H9 (cell line): ENCODE data around the gene TENM3. TPM values are rescaled to one million over a fixed set of nuclear protein-coding genes. Genes with fewer than 3 reads are reported as not detected.

ENCODE experiments used
- DNase-seq: peaks from one replicate; pipeline ENCODE4 v3.0.0-alpha.2; 2017
- H2AFZ ChIP-seq: one replicate; pipeline ENCODE4 v1.6.1; 2013; ENCODE audit warnings: mild to moderate bottlenecking, low read length, control low read depth, moderate library complexity
- H2AK5ac ChIP-seq: 2 replicates; pipeline ENCODE4 v1.6.1; 2013; ENCODE audit warnings: low read length, control low read depth, mixed read lengths; ENCODE audit not compliant: insufficient read length
- H2BK120ac ChIP-seq: one replicate; pipeline ENCODE4 v1.6.1; 2013; ENCODE audit warnings: low read depth, mild to moderate bottlenecking, low read length, control low read depth, inconsistent platforms; ENCODE audit not compliant: poor library complexity, severe bottlenecking
- H2BK12ac ChIP-seq: 2 replicates; pipeline ENCODE4 v1.6.1; 2013; ENCODE audit warnings: low read length, control low read depth, mixed read lengths, low read depth; ENCODE audit not compliant: insufficient read length
- H2BK15ac ChIP-seq: 2 replicates; pipeline ENCODE4 v1.6.1; 2013; ENCODE audit warnings: low read depth, low read length, control low read depth
- H2BK20ac ChIP-seq: one replicate; pipeline ENCODE4 v1.6.1; 2013; ENCODE audit warnings: low read depth, mild to moderate bottlenecking, low read length, control low read depth, inconsistent platforms; ENCODE audit not compliant: poor library complexity, severe bottlenecking
- H2BK5ac ChIP-seq: 2 replicates; pipeline ENCODE4 v1.6.1; 2013; ENCODE audit warnings: low read length, control low read depth, mixed read lengths; ENCODE audit not compliant: insufficient read length
- H3K14ac ChIP-seq: 2 replicates; pipeline ENCODE4 v1.6.1; 2013; ENCODE audit warnings: low read length, control low read depth; ENCODE audit not compliant: insufficient read depth
- H3K18ac ChIP-seq: 2 replicates; pipeline ENCODE4 v1.6.1; 2013; ENCODE audit warnings: low read depth, mild to moderate bottlenecking, mixed read lengths, low read length, control low read depth; ENCODE audit not compliant: insufficient read length
- H3K23ac ChIP-seq: 2 replicates; pipeline ENCODE4 v1.6.1; 2013; ENCODE audit warnings: low read length, control low read depth, mixed read lengths, low read depth; ENCODE audit not compliant: insufficient read length
- H3K23me2 ChIP-seq: 2 replicates; pipeline ENCODE4 v1.6.1; 2013; ENCODE audit warnings: low read depth, mild to moderate bottlenecking, mixed read lengths, low read length, control low read depth; ENCODE audit not compliant: insufficient read length, poor library complexity, severe bottlenecking
- H3K27ac ChIP-seq: 2 replicates; pipeline ENCODE4 v1.5.1; 2013; ENCODE audit warnings: low read length, control low read depth, mixed read lengths, low read depth; ENCODE audit not compliant: insufficient read length
- H3K27me3 ChIP-seq: 2 replicates; pipeline ENCODE4 v1.6.1; 2013; ENCODE audit warnings: low read length, control low read depth, inconsistent platforms; ENCODE audit not compliant: insufficient read depth
- H3K4ac ChIP-seq: 2 replicates; pipeline ENCODE4 v1.6.1; 2013; ENCODE audit warnings: low read depth, mild to moderate bottlenecking, control low read depth, inconsistent platforms, low read length, moderate library complexity
- H3K4me1 ChIP-seq: 2 replicates; pipeline ENCODE4 v1.6.1; 2013; ENCODE audit warnings: low read length, control low read depth, inconsistent platforms; ENCODE audit not compliant: insufficient read depth
- H3K4me2 ChIP-seq: 2 replicates; pipeline ENCODE4 v1.6.1; 2013; ENCODE audit warnings: low read length, control low read depth, mixed read lengths; ENCODE audit not compliant: insufficient read length, insufficient read depth
- H3K56ac ChIP-seq: 2 replicates; pipeline ENCODE4 v1.6.1; 2013; ENCODE audit warnings: low read depth, mild to moderate bottlenecking, mixed read lengths, low read length, control low read depth; ENCODE audit not compliant: insufficient read length
- H3K79me1 ChIP-seq: 2 replicates; pipeline ENCODE4 v1.6.1; 2013; ENCODE audit warnings: low read depth, mild to moderate bottlenecking, moderate library complexity, low read length, control low read depth, inconsistent platforms; ENCODE audit not compliant: insufficient read depth, poor library complexity, severe bottlenecking
- H3K79me2 ChIP-seq: 2 replicates; pipeline ENCODE4 v1.6.1; 2013; ENCODE audit warnings: low read length, control low read depth, inconsistent platforms; ENCODE audit not compliant: insufficient read depth
- H3K9ac ChIP-seq: 2 replicates; pipeline ENCODE4 v1.6.1; 2013; ENCODE audit warnings: low read length, control low read depth, mixed read lengths; ENCODE audit not compliant: insufficient read length; ENCODE audit errors: extremely low read depth
- H3K9me3 ChIP-seq: one replicate; pipeline ENCODE4 v1.6.1; 2013; ENCODE audit warnings: low read depth, low read length, inconsistent platforms; ENCODE audit not compliant: control insufficient read depth
- H3T11ph ChIP-seq: one replicate; pipeline ENCODE4 v1.6.1; 2013; ENCODE audit warnings: mild to moderate bottlenecking, low read length, control low read depth, inconsistent platforms
- H4K20me1 ChIP-seq: one replicate; pipeline ENCODE4 v1.6.1; 2013; ENCODE audit not compliant: control insufficient read depth, insufficient read length, insufficient read depth
- H4K5ac ChIP-seq: 2 replicates; pipeline ENCODE4 v1.6.1; 2013; ENCODE audit warnings: low read depth, mild to moderate bottlenecking, mixed read lengths, low read length, control low read depth; ENCODE audit not compliant: insufficient read length
- H4K8ac ChIP-seq: replicated peaks from 2 replicates; pipeline ENCODE4 v1.6.1; 2013; ENCODE audit warnings: low read length, control low read depth, mixed read lengths, low read depth; ENCODE audit not compliant: insufficient read length
- H4K91ac ChIP-seq: 2 replicates; pipeline ENCODE4 v1.6.1; 2013; ENCODE audit warnings: low read depth, mild to moderate bottlenecking, moderate library complexity, mixed read lengths, low read length, control low read depth; ENCODE audit not compliant: insufficient read length
- H3K27ac Mint-ChIP-seq, 3 experiments: 2 replicates in 2 of 3; 3 replicates in 1 of 3; pipeline ENCODE4 v1.8.0; 2020 to 2021; ENCODE audit warnings: mixed read lengths in 3 of 3, mild to moderate bottlenecking in 1 of 3, moderate library complexity in 1 of 3
- H3K27me3 Mint-ChIP-seq: 2 replicates; pipeline ENCODE4 v1.8.0; 2021; ENCODE audit warnings: low read depth, mild to moderate bottlenecking, moderate library complexity, mixed read lengths
- H3K36me3 Mint-ChIP-seq, 3 experiments: 2 replicates in 2 of 3; 3 replicates in 1 of 3; pipeline ENCODE4 v1.8.0; 2020 to 2021; ENCODE audit warnings: low read depth in 3 of 3, mixed read lengths in 3 of 3; ENCODE audit not compliant: insufficient read depth in 1 of 3
- H3K4me1 Mint-ChIP-seq, 2 experiments: 2 replicates each; pipeline ENCODE4 v1.8.0; 2020; ENCODE audit warnings: mixed read lengths in 2 of 2
- H3K4me3 Mint-ChIP-seq, 2 experiments: 2 replicates in 1 of 2; 3 replicates in 1 of 2; pipeline ENCODE4 v1.8.0; 2020 to 2021; ENCODE audit warnings: mild to moderate bottlenecking in 2 of 2, mixed read lengths in 2 of 2, moderate library complexity in 1 of 2
- H3K9me3 Mint-ChIP-seq, 2 experiments: 2 replicates in 1 of 2; 3 replicates in 1 of 2; pipeline ENCODE4 v1.8.0; 2020; ENCODE audit warnings: mild to moderate bottlenecking in 2 of 2, mixed read lengths in 2 of 2, moderate library complexity in 1 of 2
- CTCF ChIP-seq: fragments of 200-600 bp; sonication (generic); conservative IDR thresholded peaks from 3 replicates; pipeline ENCODE4 v1.8.0; 2021; ENCODE audit warnings: antibody characterized with exemption, mild to moderate bottlenecking
- WGBS: extraction: QIAGEN DNeasy Blood & Tissue Kit; methylation state at CpG from one replicate; pipeline ENCODE4 v1.1.7; 2013; ENCODE audit warnings: missing lambda C conversion rate, low lambda C conversion rate, mixed read lengths; ENCODE audit not compliant: insufficient read length; ENCODE audit errors: extremely low coverage; 5-methylcytosine and 5-hydroxymethylcytosine counted together
- total RNA-seq: library from RNA; stranded (reverse); gene quantifications from 2 replicates; pipeline ENCODE4 v1.2.1, GENCODE V29; 2021

Gene TENM3
- total RNA-seq, 1 experiment from 2014 or later = 49.6 TPM

GRCh38 chr4:182847576-182848450 is 604.6 kb downstream of the TENM3 start:
- H2BK20ac ChIP-seq = no peak overlapping the region
- H2BK120ac ChIP-seq = no peak overlapping the region
- H3K27me3 Mint-ChIP-seq = peaks cover 4% of the 10 kb centered on the region
- H3K79me2 ChIP-seq = no peaks in the 10 kb centered on the region
- H3K18ac ChIP-seq = peak overlapping the region; percentile 48
- H3T11ph ChIP-seq = no peak overlapping the region
- no peak overlapping the region for H2BK5ac ChIP-seq
- no peaks in the 10 kb centered on the region for H3K4me1 ChIP-seq
- no peak overlapping the region for H2BK12ac ChIP-seq
- H3K27me3 ChIP-seq = no peaks in the 10 kb centered on the region
- no peak overlapping the region for H3K4me3 Mint-ChIP-seq
- H3K9me3 ChIP-seq = no peaks in the 10 kb centered on the region
- H3K56ac ChIP-seq = no peak overlapping the region
- H4K91ac ChIP-seq = no peak overlapping the region
- no peaks in the 10 kb centered on the region for H3K23me2 ChIP-seq
- H3K4me2 ChIP-seq = no peak overlapping the region
- H3K4ac ChIP-seq = no peak overlapping the region
- no peak overlapping the region for H2BK15ac ChIP-seq
- WGBS = no CpG with 5 or more reads among the region's 27 CpGs
- H3K27ac ChIP-seq = no peak overlapping the region
- peaks cover 20 to 22% of the 10 kb centered on the region in 2 experiments for H3K4me1 Mint-ChIP-seq
- no peak overlapping the region for H2AFZ ChIP-seq
- no peak overlapping the region for H3K27ac Mint-ChIP-seq
- H4K8ac ChIP-seq = no peak overlapping the region
- H3K79me1 ChIP-seq = no peaks in the 10 kb centered on the region
- H3K23ac ChIP-seq = no peak overlapping the region
- H3K9me3 Mint-ChIP-seq = peaks cover 4% of the 10 kb centered on the region in 2 experiments; a peak in 4 of 5 replicates
- H3K14ac ChIP-seq = no peak overlapping the region
- H2AK5ac ChIP-seq = no peak overlapping the region
- no peak overlapping the region for H4K5ac ChIP-seq
- H3K9ac ChIP-seq = no peak overlapping the region
- no peaks in the 10 kb centered on the region for H4K20me1 ChIP-seq
- H3K36me3 Mint-ChIP-seq = peaks cover 2 to 4% (median 3%) of the 10 kb centered on the region in 3 experiments; a peak in 5 of 7 replicates
- no peak for DNase-seq
- TF ChIP-seq CTCF = no peak
